GM18520 (cell line): ENCODE data around the gene GPSM1.
"Not testable (repeated sequence)": the region's sequence is repeated elsewhere in the genome, so short reads cannot be mapped to it uniquely, and the experiment has no call there.

Source experiments
- ATAC-seq: cut with Tn5 transposase; IDR thresholded peaks from one replicate; pipeline ENCODE4 v1.9.1; 2021; ENCODE audit not compliant: unreplicated experiment

Gene GPSM1

DNA sequence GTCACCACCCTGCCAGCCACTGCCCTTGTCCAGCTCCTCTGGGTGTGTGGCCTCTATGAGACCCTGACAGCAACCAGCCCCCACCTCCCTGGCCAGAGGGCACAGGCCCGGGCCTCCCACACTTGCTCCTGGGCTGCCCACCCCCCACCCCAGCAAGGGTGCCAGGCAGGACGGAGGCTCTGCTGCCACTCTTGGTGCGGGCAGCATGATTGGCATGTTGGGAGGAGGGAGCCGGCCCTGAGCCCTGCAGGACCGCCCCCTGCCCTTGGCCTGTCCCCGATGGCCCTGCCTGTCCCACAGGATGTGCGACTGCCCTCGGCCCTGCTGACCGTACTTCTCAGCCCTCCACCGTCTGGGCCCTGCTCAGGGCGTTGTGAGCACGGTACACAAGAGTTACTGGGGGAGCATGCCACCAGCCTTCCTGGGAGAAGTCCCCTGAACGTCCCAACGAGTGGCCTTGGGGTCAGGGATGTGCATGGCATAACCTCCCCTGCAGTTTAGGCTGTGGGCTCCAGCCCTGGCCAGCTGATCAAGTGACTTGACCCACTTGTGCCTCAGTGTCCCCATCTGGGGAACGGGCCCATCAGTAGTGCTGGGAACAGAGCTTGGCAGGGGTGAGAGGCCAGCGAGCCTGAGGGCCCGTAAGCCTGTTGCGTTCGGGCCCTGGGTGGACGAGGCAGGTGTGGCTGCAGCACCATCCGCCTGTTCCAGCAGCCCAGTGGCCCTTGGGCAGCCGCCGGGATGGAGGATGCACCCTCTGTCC, 16.0 kb downstream of the GPSM1 start:
- ATAC-seq: no peak

DNA sequence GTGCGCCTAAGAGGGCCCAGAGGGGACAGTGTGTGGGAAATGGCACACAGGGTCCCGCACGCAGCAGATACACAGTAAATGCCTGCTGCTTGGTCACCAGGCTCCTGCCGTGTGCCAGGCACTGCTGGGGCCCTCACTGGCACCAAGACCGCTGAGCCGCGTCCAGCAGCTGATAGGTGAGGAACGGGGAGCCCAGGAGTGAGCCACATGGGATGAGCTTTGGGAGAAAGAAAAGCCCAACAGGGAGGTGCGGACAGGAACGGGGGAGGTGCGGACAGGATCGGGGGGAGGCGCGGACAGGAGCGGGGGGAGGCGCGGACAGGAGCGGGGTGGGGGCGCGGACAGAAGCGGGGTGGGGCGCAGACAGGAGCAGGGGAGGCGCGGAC, 16.5 kb downstream of the GPSM1 start:
- ATAC-seq: no peak

DNA sequence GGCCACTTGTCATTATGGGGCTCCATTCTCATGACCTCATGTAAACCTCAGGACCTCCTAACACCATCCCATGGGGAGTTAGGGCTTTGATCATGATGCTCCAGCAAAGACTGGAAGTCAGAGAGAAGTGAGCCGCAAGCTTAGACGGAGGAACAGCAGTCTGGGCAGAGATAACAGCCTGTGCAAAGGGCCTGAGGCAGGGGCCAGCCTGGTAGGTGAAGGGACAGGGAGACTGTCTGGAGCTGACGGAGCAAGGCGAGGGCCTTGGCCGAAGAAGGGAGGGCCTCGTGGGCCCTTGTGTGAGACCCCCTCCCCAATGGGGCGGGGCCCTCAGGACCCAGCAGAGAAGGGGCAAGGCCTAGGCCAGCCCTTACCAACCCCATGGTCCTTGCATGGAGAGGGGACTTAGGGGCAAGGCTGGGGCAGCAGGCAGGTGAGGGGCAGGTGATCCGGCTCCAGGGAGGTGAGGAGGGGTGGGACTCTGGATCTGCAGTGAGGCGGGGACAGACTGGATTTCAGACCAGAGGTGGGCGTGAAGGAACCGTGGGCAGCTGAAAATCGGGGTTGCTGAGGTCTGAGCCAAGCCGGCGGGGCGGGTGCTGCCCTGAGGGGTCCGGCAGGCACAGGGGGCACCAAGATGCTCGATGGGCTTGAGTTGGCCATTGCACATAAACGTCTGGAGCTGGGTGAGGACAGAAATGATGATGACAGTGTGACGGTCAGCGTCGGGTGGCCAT, 17.4 kb downstream of the GPSM1 start:
- ATAC-seq: no peak

- no peak for ATAC-seq
Measured at GRCh38 chr9:136345281-136346156, 18.2 kb downstream of the GPSM1 start.

DNA sequence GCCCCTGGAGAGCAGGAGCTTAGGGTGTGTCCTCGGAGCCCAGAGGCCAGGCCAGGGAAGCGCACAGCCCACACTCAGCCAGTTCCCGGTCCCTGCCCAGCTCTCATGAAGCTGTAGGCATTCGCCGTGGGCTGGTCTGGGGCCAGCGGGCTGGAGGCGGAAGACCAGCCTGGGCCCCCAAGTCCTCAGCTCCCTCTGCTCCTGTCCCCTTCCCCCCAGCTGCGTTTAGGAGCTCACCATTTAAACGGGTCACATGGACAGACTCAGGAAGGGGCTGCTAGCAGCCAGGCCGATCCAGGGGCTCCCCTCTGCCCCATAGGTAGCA, 18.8 kb downstream of the GPSM1 start:
- ATAC-seq: no peak

DNA sequence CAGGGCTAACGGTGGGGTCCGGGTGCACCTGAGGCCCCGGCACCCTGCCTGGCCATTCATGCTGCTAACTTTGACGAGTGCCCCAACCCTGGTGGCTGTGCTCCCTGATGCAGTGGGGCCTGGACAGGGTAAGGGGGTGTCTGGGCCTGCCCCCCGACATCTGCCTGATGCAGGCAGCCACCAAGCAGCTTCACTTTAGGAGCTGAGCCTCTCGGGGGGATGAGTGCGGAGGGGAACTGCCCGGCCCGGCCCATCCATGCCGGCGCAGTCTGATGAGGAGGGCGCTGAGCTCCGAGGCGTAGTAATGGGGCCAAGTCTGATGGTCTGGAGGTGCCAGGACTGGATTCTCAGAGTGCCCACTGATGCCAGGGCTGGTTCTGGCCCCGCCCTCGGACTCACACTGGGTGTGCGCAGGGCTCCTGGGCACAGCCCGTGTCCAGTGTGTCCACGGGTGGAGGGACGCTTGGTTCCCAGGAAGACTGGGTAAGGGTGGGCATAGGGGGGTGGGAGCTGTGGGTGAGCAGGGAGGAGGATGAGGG, 19.7 kb downstream of the GPSM1 start:
- ATAC-seq: no peak

DNA sequence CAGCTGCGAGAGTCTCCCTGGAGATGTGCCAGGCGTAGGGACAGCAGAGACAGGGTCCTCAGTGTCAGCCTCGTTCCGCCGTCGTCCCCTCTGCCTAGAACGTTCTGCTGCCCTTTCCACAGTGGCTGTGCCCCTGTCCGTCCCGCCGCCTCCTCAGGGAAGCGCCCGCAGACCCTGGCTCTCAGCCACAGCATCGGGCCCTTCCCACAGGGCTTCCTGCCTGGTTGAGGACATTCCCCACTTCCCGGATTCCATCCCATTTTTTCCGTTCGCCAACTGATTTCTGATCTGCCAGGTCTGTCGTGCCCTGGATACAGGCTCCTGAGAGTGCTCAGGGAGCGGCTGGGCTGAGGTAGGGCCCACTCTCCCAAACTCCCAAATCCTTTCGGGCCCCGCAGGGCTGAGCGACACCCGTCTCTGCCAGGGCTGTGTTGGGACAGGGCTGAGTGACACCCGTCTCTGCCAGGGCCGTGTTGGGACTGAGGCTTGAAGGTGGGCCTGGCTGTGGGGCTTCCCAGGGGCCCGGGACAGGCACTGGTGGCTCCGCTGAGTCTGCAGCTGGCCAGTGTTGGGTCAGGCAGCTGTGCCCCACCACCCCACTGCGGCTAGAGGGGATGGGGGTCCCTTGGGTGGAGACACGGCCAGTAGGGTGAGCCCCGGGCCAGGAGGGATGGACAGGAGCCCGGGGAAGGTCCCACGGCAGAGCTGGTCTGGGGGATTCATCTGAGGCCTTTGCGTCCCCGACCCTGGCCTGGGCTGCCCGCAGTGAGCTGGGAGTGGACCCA, 20.3 kb downstream of the GPSM1 start:
- no peak for ATAC-seq

GRCh38 chr9:136348691-136349090, 21.4 kb downstream of the GPSM1 start:
- no peak for ATAC-seq

DNA sequence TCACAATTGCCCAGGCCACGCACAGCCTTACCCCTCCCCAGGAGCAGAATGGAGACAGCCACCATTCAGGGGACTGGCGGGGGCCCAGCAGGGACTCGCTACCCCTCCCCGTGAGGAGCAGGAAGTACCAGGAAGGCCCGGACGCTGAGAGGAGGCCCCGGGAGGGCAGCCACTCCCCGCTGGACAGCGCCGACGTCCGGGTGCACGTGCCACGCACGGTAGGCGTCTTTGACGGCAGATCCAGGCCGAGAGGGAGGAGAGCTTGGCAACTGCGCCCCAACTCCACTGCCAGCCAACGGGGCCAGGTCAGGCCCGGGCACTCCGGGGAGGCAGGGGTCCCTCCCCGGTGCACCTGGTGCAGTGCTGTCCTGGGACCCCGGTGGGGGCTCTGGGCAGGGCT, 22.2 kb downstream of the GPSM1 start:
- ATAC-seq: no peak

DNA sequence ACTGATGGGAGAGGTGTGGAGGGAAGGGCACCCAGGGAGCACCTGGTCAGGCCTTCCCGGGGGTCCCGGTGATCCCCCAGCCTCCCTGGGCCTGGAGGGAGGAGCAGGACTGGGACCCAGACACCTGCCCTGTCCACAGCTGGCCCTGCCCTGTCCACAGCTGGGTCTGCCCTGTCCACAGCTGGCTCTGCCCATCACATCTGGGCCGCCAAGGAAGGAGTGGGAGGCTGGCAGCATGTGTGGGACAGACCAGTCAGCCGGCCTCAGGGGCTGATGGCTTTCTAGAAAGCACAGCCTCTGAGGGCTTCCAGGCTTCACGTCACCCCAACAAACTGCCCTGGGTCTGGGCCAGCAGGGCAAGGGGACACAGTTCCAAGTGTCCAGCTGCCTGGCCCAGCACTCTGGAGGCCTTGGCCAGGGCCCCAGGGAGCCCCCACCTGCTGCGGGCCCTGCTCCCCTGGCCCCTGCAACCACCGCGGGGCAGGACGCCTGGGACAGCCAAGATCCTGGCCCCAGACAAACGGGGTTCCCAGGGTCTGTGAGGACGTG, 24.0 kb downstream of the GPSM1 start:
- ATAC-seq: no peak

DNA sequence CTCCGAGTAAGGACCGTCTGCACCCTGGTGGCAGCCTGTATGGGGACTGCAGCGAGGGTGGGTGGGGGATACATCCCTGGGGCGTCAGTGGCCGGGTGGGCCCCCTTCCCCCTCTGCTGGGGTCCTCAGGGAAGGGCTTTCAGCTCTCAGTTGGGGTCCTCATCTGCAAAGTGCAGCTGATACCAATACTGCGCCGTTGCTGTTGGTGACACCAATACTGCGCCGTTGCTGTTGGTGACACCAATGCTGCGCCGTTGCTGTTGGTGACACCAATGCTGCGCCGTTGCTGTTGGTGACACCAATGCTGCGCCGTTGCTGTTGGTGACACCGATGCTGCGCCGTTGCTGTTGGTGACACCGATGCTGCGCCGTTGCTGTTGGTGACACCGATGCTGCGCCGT, 24.5 kb downstream of the GPSM1 start:
- not testable (repeated sequence) for ATAC-seq

GRCh38 chr9:136352682-136353081, 25.3 kb downstream of the GPSM1 start:
- ATAC-seq: no peak

DNA sequence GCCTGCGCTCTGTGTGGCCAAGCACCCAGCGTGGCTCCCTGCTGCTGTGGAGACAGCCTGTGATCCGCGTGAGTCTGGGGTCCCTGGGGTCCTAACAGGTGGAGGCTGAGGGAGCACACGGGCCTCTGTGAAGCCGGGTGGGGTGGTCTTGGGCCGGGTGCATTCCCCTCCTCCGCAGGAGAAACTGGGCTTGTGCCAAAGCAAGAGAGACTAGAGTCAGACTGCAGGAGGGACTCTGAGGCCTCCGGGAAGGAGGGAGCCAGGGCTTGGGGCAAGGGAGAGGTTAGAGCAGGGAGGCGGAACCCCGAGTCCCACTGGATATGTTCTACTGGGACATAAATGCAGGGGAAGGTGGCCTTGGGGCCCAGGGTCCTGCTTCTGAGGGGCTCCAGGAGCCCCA, 25.7 kb downstream of the GPSM1 start:
- no peak for ATAC-seq

DNA sequence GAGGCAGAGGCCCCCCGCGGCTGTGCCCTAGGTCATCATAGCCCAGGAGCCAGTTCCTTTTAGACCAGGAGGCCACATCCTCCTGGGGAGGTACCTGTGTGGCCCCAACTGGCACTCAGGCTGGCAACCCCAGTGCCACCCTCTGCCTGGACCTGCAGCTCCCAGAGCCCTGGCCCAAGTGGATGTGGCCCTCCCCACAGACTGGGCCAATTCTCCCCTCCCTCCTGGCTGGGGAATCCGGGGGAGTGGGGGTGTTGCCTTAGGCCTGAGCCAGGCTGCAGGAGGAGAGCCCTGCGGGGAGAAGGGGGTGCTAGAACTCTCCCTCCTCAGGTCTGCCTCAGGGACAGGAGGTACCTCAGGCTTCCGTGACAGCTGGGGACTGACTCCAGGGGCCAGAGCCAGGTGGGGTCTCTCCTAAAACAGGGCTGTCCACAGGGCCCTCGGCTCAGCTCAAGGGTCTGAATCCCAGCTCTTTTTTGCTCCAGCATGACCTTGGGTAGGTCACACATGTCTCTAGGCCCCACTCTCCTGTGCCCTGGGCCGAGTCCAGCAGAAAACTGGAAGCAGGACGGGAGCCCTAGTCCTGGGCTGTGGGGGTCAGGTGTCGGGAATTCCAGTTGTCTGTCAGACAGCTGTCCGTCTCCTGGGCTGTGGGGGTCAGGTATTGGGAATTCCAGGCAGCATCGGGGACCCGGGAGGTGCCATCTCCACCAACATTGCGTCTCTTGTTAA, 26.6 kb downstream of the GPSM1 start:
- no peak for ATAC-seq

- ATAC-seq: no peak
Measured at GRCh38 chr9:136354592-136355085, 27.3 kb downstream of the GPSM1 start.

GRCh38 chr9:136355616-136356557, 28.5 kb downstream of the GPSM1 start:
- ATAC-seq: no peak

DNA sequence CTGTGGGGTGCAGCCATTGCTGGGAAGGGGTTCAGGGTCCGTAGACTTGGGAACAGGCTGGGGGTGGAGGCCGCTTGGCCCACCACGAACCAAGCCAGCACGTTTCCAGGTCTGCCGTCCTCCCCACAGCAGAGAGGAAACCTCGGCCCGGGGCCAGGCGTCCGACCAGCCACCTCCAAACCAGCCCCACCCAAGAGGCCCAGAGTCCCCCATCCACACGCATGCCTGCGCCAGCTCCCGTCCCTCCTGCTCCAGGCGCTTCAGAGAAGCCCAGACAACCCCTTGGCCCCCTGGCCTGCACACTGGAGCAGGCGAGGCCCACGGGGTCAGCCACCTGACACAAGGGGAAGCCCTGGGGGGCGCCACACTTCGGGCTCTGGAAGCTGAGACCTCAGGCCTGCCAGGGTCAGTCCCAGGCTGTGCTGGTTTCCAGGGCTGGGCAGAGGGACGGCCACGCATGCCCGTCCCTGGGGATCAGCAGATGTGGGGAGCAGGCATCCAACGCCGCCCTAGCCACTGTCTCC, 29.9 kb downstream of the GPSM1 start:
- no peak for ATAC-seq

- ATAC-seq: no peak
Measured at GRCh38 chr9:136358016-136358415, 30.7 kb downstream of the GPSM1 start.
